ENCODE results near the gene ATP11A.

Gene ATP11A

GRCh38 chr13:112825875-112826274 is 136.0 kb downstream of the ATP11A start:
- Histone ChIP-seq H3K36me3 (ENCODE audit: control insufficient read depth in 1 of 2, insufficient read depth in 2 of 2, low read length in 2 of 2) (peaks cover 32 to 64% of the 10 kb centered on the region in 2 donors), H3K4me1 (ENCODE audit: control insufficient read depth in 1 of 2, insufficient read depth in 2 of 2, low read length in 2 of 2) (no peaks in the 10 kb centered on the region), H3K27ac (ENCODE audit: low read length) (no peak overlapping the region), H3K27me3 (ENCODE audit: low read depth, low read length) (no peaks in the 10 kb centered on the region), H3K9me3 (ENCODE audit: control insufficient read depth in 1 of 2, low read length in 2 of 2) (no peaks in the 10 kb centered on the region), H3K4me3 (ENCODE audit: low read depth in 1 of 2, low read length in 2 of 2) (no peak overlapping the region)

GRCh38 chr13:112826565-112826964 is 136.7 kb downstream of the ATP11A start:
- Histone ChIP-seq H3K27ac (ENCODE audit: low read length) (no peak overlapping the region), H3K9me3 (ENCODE audit: control insufficient read depth in 1 of 2, low read length in 2 of 2) (no peaks in the 10 kb centered on the region), H3K27me3 (ENCODE audit: low read depth, low read length) (no peaks in the 10 kb centered on the region), H3K36me3 (ENCODE audit: control insufficient read depth in 1 of 2, insufficient read depth in 2 of 2, low read length in 2 of 2) (peaks cover 39 to 70% of the 10 kb centered on the region in 2 donors), H3K4me1 (ENCODE audit: control insufficient read depth in 1 of 2, insufficient read depth in 2 of 2, low read length in 2 of 2) (no peaks in the 10 kb centered on the region), H3K4me3 (ENCODE audit: low read depth in 1 of 2, low read length in 2 of 2) (no peak overlapping the region)

GRCh38 chr13:112828082-112828699 is 138.4 kb downstream of the ATP11A start:
- Histone ChIP-seq H3K27ac (ENCODE audit: low read length) (no peak overlapping the region), H3K4me1 (ENCODE audit: control insufficient read depth in 1 of 2, insufficient read depth in 2 of 2, low read length in 2 of 2) (no peaks in the 10 kb centered on the region), H3K9me3 (ENCODE audit: control insufficient read depth in 1 of 2, low read length in 2 of 2) (no peaks in the 10 kb centered on the region), H3K4me3 (ENCODE audit: low read depth in 1 of 2, low read length in 2 of 2) (no peak overlapping the region), H3K27me3 (ENCODE audit: low read depth, low read length) (no peaks in the 10 kb centered on the region), H3K36me3 (ENCODE audit: control insufficient read depth in 1 of 2, insufficient read depth in 2 of 2, low read length in 2 of 2) (peaks cover 50 to 86% of the 10 kb centered on the region in 2 donors)

- no peaks in the 10 kb centered on the region for H3K9me3 ChIP-seq (ENCODE audit: control insufficient read depth in 1 of 2, low read length in 2 of 2)
- H3K36me3 ChIP-seq (ENCODE audit: control insufficient read depth in 1 of 2, insufficient read depth in 2 of 2, low read length in 2 of 2), result peaks cover 48 to 87% of the 10 kb centered on the region in 2 donors
- H3K27me3 ChIP-seq (ENCODE audit: low read depth, low read length), result no peaks in the 10 kb centered on the region
- H3K27ac ChIP-seq (ENCODE audit: low read length), result no peak overlapping the region
- H3K4me3 ChIP-seq (ENCODE audit: low read depth in 1 of 2, low read length in 2 of 2), result no peak overlapping the region
- no peaks in the 10 kb centered on the region for H3K4me1 ChIP-seq (ENCODE audit: control insufficient read depth in 1 of 2, insufficient read depth in 2 of 2, low read length in 2 of 2)
These were observed 138.9 kb downstream of the ATP11A start for GRCh38 chr13:112828756-112829155.

- Histone ChIP-seq H3K9me3 (ENCODE audit: control insufficient read depth in 1 of 2, low read length in 2 of 2) (no peaks in the 10 kb centered on the region), H3K4me1 (ENCODE audit: control insufficient read depth in 1 of 2, insufficient read depth in 2 of 2, low read length in 2 of 2) (no peaks in the 10 kb centered on the region), H3K27me3 (ENCODE audit: low read depth, low read length) (no peaks in the 10 kb centered on the region), H3K27ac (ENCODE audit: low read length) (no peak overlapping the region), H3K36me3 (ENCODE audit: control insufficient read depth in 1 of 2, insufficient read depth in 2 of 2, low read length in 2 of 2) (peaks cover 41 to 86% of the 10 kb centered on the region in 2 donors), H3K4me3 (ENCODE audit: low read depth in 1 of 2, low read length in 2 of 2) (no peak overlapping the region)
These were observed 141.4 kb downstream of the ATP11A start for GRCh38 chr13:112831196-112831595.

GRCh38 chr13:112831801-112832200 is 142.0 kb downstream of the ATP11A start:
- Histone ChIP-seq H3K9me3 (ENCODE audit: control insufficient read depth in 1 of 2, low read length in 2 of 2) (no peaks in the 10 kb centered on the region), H3K4me3 (ENCODE audit: low read depth in 1 of 2, low read length in 2 of 2) (no peak overlapping the region), H3K4me1 (ENCODE audit: control insufficient read depth in 1 of 2, insufficient read depth in 2 of 2, low read length in 2 of 2) (peaks cover 0 to under 1% of the 10 kb centered on the region in 2 donors), H3K36me3 (ENCODE audit: control insufficient read depth in 1 of 2, insufficient read depth in 2 of 2, low read length in 2 of 2) (peaks cover 40 to 86% of the 10 kb centered on the region in 2 donors), H3K27me3 (ENCODE audit: low read depth, low read length) (no peaks in the 10 kb centered on the region), H3K27ac (ENCODE audit: low read length) (no peak overlapping the region)

- Histone ChIP-seq H3K9me3 (ENCODE audit: control insufficient read depth in 1 of 2, low read length in 2 of 2) (no peaks in the 10 kb centered on the region), H3K27ac (ENCODE audit: low read length) (no peak overlapping the region), H3K36me3 (ENCODE audit: control insufficient read depth in 1 of 2, insufficient read depth in 2 of 2, low read length in 2 of 2) (peaks cover 40 to 79% of the 10 kb centered on the region in 2 donors), H3K4me1 (ENCODE audit: control insufficient read depth in 1 of 2, insufficient read depth in 2 of 2, low read length in 2 of 2) (peaks cover 0 to 5% of the 10 kb centered on the region in 2 donors), H3K4me3 (ENCODE audit: low read depth in 1 of 2, low read length in 2 of 2) (no peak overlapping the region), H3K27me3 (ENCODE audit: low read depth, low read length) (no peaks in the 10 kb centered on the region)
These were observed 143.0 kb downstream of the ATP11A start for GRCh38 chr13:112832811-112833210.

- H3K27me3 ChIP-seq (ENCODE audit: low read depth, low read length), result no peaks in the 10 kb centered on the region
- H3K27ac ChIP-seq (ENCODE audit: low read length), result no peak overlapping the region
- peaks cover 42 to 75% of the 10 kb centered on the region in 2 donors for H3K36me3 ChIP-seq (ENCODE audit: control insufficient read depth in 1 of 2, insufficient read depth in 2 of 2, low read length in 2 of 2)
- H3K4me1 ChIP-seq (ENCODE audit: control insufficient read depth in 1 of 2, insufficient read depth in 2 of 2, low read length in 2 of 2), result peaks cover 0 to 5% of the 10 kb centered on the region in 2 donors
- no peak overlapping the region for H3K4me3 ChIP-seq (ENCODE audit: low read depth in 1 of 2, low read length in 2 of 2)
- H3K9me3 ChIP-seq (ENCODE audit: control insufficient read depth in 1 of 2, low read length in 2 of 2), result no peaks in the 10 kb centered on the region
These were observed 143.9 kb downstream of the ATP11A start for GRCh38 chr13:112833551-112834257.

GRCh38 chr13:112835344-112835743 is 145.5 kb downstream of the ATP11A start:
- no peaks in the 10 kb centered on the region for H3K27me3 ChIP-seq (ENCODE audit: low read depth, low read length)
- no peak overlapping the region for H3K4me3 ChIP-seq (ENCODE audit: low read depth in 1 of 2, low read length in 2 of 2)
- no peaks in the 10 kb centered on the region for H3K9me3 ChIP-seq (ENCODE audit: control insufficient read depth in 1 of 2, low read length in 2 of 2)
- peaks cover 0 to 5% of the 10 kb centered on the region in 2 donors for H3K4me1 ChIP-seq (ENCODE audit: control insufficient read depth in 1 of 2, insufficient read depth in 2 of 2, low read length in 2 of 2)
- no peak overlapping the region for H3K27ac ChIP-seq (ENCODE audit: low read length)
- peaks cover 52 to 75% of the 10 kb centered on the region in 2 donors for H3K36me3 ChIP-seq (ENCODE audit: control insufficient read depth in 1 of 2, insufficient read depth in 2 of 2, low read length in 2 of 2)

- no peaks in the 10 kb centered on the region for H3K9me3 ChIP-seq (ENCODE audit: control insufficient read depth in 1 of 2, low read length in 2 of 2)
These were observed 146.0 kb downstream of the ATP11A start for GRCh38 chr13:112835796-112836195.

GRCh38 chr13:112836940-112837339 is 147.1 kb downstream of the ATP11A start:
- Histone ChIP-seq H3K4me1 (ENCODE audit: control insufficient read depth in 1 of 2, insufficient read depth in 2 of 2, low read length in 2 of 2) (peaks cover 0 to 5% of the 10 kb centered on the region in 2 donors), H3K27me3 (ENCODE audit: low read depth, low read length) (no peaks in the 10 kb centered on the region), H3K27ac (ENCODE audit: low read length) (no peak overlapping the region), H3K4me3 (ENCODE audit: low read depth in 1 of 2, low read length in 2 of 2) (no peak overlapping the region), H3K36me3 (ENCODE audit: control insufficient read depth in 1 of 2, insufficient read depth in 2 of 2, low read length in 2 of 2) (peaks cover 39 to 63% of the 10 kb centered on the region in 2 donors), H3K9me3 (ENCODE audit: control insufficient read depth in 1 of 2, low read length in 2 of 2) (no peaks in the 10 kb centered on the region)

More at GRCh38 chr13:112835796-112836195, 146.0 kb downstream of the ATP11A start:
- H3K27me3 ChIP-seq (ENCODE audit: low read depth, low read length), result no peaks in the 10 kb centered on the region
- H3K27ac ChIP-seq (ENCODE audit: low read length), result no peak overlapping the region
- peaks cover 0 to 5% of the 10 kb centered on the region in 2 donors for H3K4me1 ChIP-seq (ENCODE audit: control insufficient read depth in 1 of 2, insufficient read depth in 2 of 2, low read length in 2 of 2)
- H3K4me3 ChIP-seq (ENCODE audit: low read depth in 1 of 2, low read length in 2 of 2), result no peak overlapping the region
- peaks cover 50 to 75% of the 10 kb centered on the region in 2 donors for H3K36me3 ChIP-seq (ENCODE audit: control insufficient read depth in 1 of 2, insufficient read depth in 2 of 2, low read length in 2 of 2)

Measured in muscle layer of duodenum (tissue), 2 donors.